Transverse colon (tissue), 4 donors: ENCODE data around the gene CTU1.

Source experiments
- CTCF ChIP-seq, 5 experiments: fragments of 200-600 bp in 3 of 5; fragments of 450-650 bp in 2 of 5; sonication (generic) in 3 of 5; IDR thresholded peaks; 1 replicate in 2 of 5; 2 replicates in 3 of 5; pipeline ENCODE4 v1.5.1; 2016 to 2017; ENCODE audit warnings: antibody characterized with exemption in 5 of 5, inconsistent platforms in 3 of 5, mild to moderate bottlenecking in 2 of 5, moderate library complexity in 1 of 5
- EP300 ChIP-seq: sonication (generic); formaldehyde crosslinking; IDR thresholded peaks from one replicate; pipeline ENCODE4 v1.6.1; 2017; ENCODE audit warnings: antibody characterized with exemption, low read depth
- POLR2A ChIP-seq: fragments of 450-650 bp; IDR thresholded peaks from one replicate; pipeline ENCODE4 v1.6.1; 2016; ENCODE audit warnings: antibody characterized with exemption, mild to moderate bottlenecking, moderate library complexity
- POLR2AphosphoS5 ChIP-seq, 3 donors: sonication (generic); formaldehyde crosslinking; IDR thresholded peaks; one replicate each; pipeline ENCODE4 v1.6.1; 2016; ENCODE audit warnings: antibody characterized with exemption in 3 of 3

DNA sequence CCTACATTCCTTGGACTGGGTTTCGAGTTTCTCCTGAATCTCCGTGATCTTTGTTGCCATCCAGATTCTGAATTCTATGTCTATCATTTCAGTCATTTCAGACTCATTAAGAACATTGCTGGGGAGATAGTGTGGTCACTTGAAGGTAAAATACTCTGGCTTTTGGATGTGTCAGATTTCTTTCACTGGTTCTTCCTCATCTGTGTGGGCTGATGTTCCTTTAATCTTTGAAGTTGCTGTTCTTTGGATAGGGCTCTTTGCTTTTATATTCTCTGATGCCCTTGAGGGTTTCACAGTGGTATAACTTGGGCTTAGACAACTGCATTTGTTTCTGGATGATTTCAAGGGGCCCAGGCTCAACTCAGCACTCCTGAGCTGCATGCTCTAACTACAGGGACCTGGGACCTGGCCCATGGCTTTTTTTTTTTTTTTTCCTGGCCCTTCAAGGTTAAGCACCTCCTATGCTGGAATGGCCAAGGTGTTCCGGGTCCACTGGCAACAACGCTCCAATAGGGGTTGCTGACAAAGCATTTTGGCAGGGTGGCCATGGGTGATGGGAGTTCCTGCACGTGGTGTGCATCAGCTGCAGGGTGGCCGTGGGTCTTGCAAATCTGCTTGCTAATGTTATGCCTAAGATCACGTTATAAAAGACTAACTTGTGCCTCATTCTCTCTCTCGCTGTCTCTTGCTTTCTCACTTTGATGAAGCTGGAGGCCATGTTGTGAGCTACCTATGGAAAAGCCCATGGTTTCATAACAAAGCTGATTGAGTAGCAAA is 28.0 kb upstream of the CTU1 start:
- no peak for TF ChIP-seq CTCF (IDR thresholded peaks at IDR 0.05)
- TF ChIP-seq EP300: no peak
- TF ChIP-seq POLR2A: no peak
- TF ChIP-seq POLR2AphosphoS5 (IDR thresholded peaks at IDR 0.05): no peak
